Gastroesophageal sphincter (tissue), 4 donors: ENCODE measurements around the gene TMEM43. TPM values are rescaled to one million over a fixed set of nuclear protein-coding genes. Genes with fewer than 3 reads are reported as not detected.

Source experiments
- ATAC-seq: fragments of 150-250 bp; one replicate; pipeline ENCODE4 v1.9.1; 2016; ENCODE audit warnings: mild to moderate bottlenecking, moderate library complexity
- H3K27ac ChIP-seq, 4 donors: fragments of 200-600 bp; sonication (generic) in 3 of 4; 1 replicate in 3 of 4; 2 replicates in 1 of 4; pipeline ENCODE4 v1.5.1; 2016 to 2019
- H3K27me3 ChIP-seq: fragments of 200-600 bp; sonication (generic); one replicate; pipeline ENCODE4 v1.5.1; 2019
- H3K36me3 ChIP-seq, 2 donors: fragments of 200-600 bp; sonication (generic); one replicate each; pipeline ENCODE4 v1.5.1; 2019; ENCODE audit warnings: control low read depth in 1 of 2
- H3K4me1 ChIP-seq, 3 donors: fragments of 200-600 bp; sonication (generic); 1 replicate in 2 of 3; 2 replicates in 1 of 3; pipeline ENCODE4 v1.5.1; 2016 to 2019; ENCODE audit warnings: control low read depth in 2 of 3
- H3K4me3 ChIP-seq, 2 donors: fragments of 200-600 bp; sonication (generic); one replicate each; pipeline ENCODE4 v1.5.1; 2019; ENCODE audit warnings: mild to moderate bottlenecking in 1 of 2, moderate library complexity in 1 of 2
- H3K9me3 ChIP-seq, 3 donors: fragments of 200-600 bp; sonication (generic); one replicate each; pipeline ENCODE4 v1.5.1; 2017 to 2019; ENCODE audit warnings: control low read depth in 2 of 3
- EP300 ChIP-seq: sonication (generic); formaldehyde crosslinking; IDR thresholded peaks from one replicate; pipeline ENCODE4 v1.6.1; 2017; ENCODE audit warnings: antibody characterized with exemption, mild to moderate bottlenecking
- POLR2A ChIP-seq, 2 donors: fragments of 450-650 bp; IDR thresholded peaks; one replicate each; pipeline ENCODE4 v1.6.1; 2017; ENCODE audit warnings: antibody characterized with exemption in 2 of 2, mild to moderate bottlenecking in 2 of 2, moderate library complexity in 1 of 2
- POLR2AphosphoS5 ChIP-seq: sonication (generic); formaldehyde crosslinking; IDR thresholded peaks from one replicate; pipeline ENCODE4 v1.6.1; 2017; ENCODE audit warnings: antibody characterized with exemption
- WGBS, 2 donors: methylation state at CpG; one replicate each; pipeline ENCODE4 v1.1.5; 2018; ENCODE audit warnings: low coverage in 1 of 2; 5-methylcytosine and 5-hydroxymethylcytosine counted together
- total RNA-seq, 4 donors: library from RNA; depleted of rRNA; stranded (reverse); fragments of >200 nt; gene quantifications; one replicate each; pipeline ENCODE4 v1.1.0, GENCODE V29; 2016
- TF ChIP-seq, protein P1 (sequence below), 4 experiments: fragments of 200-600 bp in 2 of 4; fragments of 450-650 bp in 2 of 4; sonication (generic) in 1 of 4; IDR thresholded peaks; one replicate each; pipeline ENCODE4 v1.5.1; 2017 to 2019; ENCODE audit warnings: antibody characterized with exemption in 4 of 4, mild to moderate bottlenecking in 2 of 4, moderate library complexity in 2 of 4

The TMEM43 gene
- total RNA-seq, 4 donors from 2014 or later = 115 to 227 (median 183) TPM

DNA sequence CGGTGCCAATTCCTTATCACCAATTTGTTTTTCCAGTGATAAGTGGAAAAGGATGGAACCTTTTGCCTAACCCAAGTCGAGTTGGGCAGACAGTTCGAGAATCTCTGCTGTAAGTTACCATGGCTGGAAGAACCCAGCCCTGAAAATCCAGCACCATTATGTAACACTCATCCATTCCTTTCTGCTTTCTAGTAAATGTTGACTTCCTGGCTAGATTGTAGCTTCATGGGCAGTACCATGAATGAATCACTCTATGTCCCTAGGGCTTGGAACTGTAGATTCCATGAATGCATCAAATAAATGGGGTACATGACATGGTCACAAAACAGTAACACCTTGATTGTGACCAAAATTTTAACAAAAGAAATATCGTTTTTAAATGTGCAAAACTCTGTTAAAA lies 14.2 kb upstream of the TMEM43 start:
- H3K36me3 ChIP-seq = peaks cover 3 to 51% of the 10 kb centered on the region in 2 donors
- no peaks in the 10 kb centered on the region for H3K9me3 ChIP-seq
- 72 to 84% methylated on average over 4 of the region's 4 CpGs for WGBS, 2 donors
- no peak for TF ChIP-seq EP300
- TF ChIP-seq POLR2A (IDR thresholded peaks at IDR 0.05) = no peak
- TF ChIP-seq, protein P1, sequence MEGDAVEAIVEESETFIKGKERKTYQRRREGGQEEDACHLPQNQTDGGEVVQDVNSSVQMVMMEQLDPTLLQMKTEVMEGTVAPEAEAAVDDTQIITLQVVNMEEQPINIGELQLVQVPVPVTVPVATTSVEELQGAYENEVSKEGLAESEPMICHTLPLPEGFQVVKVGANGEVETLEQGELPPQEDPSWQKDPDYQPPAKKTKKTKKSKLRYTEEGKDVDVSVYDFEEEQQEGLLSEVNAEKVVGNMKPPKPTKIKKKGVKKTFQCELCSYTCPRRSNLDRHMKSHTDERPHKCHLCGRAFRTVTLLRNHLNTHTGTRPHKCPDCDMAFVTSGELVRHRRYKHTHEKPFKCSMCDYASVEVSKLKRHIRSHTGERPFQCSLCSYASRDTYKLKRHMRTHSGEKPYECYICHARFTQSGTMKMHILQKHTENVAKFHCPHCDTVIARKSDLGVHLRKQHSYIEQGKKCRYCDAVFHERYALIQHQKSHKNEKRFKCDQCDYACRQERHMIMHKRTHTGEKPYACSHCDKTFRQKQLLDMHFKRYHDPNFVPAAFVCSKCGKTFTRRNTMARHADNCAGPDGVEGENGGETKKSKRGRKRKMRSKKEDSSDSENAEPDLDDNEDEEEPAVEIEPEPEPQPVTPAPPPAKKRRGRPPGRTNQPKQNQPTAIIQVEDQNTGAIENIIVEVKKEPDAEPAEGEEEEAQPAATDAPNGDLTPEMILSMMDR (IDR thresholded peaks at IDR 0.05) = no peak
- TF ChIP-seq POLR2AphosphoS5 = no peak
- H3K27ac ChIP-seq = no peak overlapping the region
- ATAC-seq = no peak
- H3K4me3 ChIP-seq = no peak overlapping the region
- no peaks in the 10 kb centered on the region for H3K27me3 ChIP-seq
- H3K4me1 ChIP-seq = no peaks in the 10 kb centered on the region

GRCh38 chr3:14113965-14114635 lies 10.8 kb upstream of the TMEM43 start:
- Histone ChIP-seq H3K27me3 (no peaks in the 10 kb centered on the region), H3K27ac (no peak overlapping the region), H3K4me3 (no peak overlapping the region), H3K4me1 (peaks cover 0 to 10% (median 0%) of the 10 kb centered on the region in 3 donors), H3K9me3 (no peaks in the 10 kb centered on the region), H3K36me3 (peaks cover 3 to 72% of the 10 kb centered on the region in 2 donors)
- no peak for ATAC-seq
- no peak for TF ChIP-seq POLR2AphosphoS5
- TF ChIP-seq POLR2A (IDR thresholded peaks at IDR 0.05) = no peak
- TF ChIP-seq EP300 = no peak
- TF ChIP-seq, protein P1 (IDR thresholded peaks at IDR 0.05) = no peak
- 83 to 93% methylated on average over 4 to 5 of the region's 7 CpGs for WGBS, 2 donors

DNA sequence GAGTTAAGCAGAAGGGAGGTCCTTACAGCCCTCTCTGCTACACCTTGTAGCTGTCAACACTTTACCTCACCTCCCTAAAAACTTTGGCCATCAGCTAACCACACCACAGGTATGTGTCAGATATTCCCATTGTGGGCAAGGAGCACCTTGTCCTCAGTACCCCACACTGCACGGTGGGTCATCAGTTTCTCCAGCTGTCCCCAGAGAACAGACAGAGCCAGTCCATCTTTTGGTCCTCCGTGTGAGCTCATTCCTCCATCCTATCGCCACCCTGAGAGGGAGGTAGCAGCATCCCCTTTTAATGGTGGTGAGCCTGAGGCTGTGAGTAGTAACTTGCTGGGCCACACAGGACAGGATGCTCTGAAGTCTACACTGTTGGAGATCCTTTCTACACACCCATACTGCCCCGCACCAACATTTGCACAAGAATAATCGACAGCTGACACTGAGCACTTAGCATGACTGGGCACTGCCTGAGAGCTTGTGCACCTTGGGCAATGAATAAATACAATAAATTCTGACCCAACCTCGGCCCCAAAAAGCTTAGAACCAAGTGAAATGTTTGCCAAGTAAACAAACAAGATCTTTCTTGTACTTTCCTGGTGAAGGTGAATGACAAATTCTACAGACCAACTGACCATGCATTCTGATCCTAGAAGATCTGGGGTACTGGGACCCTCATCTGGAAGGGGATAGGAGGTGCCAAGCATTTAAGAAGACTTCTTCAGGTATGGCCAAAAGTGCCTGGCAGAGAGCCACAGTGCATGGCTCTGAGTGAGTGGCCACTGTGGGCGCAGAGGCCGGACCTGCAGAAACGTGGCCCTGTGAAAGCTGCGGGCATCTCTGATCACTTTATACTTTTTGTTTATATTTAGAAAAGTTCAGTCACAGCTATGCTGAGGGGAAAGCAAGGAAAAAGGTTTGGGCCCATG lies 7.1 kb upstream of the TMEM43 start:
- Histone ChIP-seq H3K4me3 (no peak overlapping the region), H3K4me1 (peaks cover 0 to 19% (median 0%) of the 10 kb centered on the region in 3 donors), H3K27me3 (no peaks in the 10 kb centered on the region), H3K9me3 (no peaks in the 10 kb centered on the region), H3K27ac (peak overlapping the region in 1 of 4 donors; percentile 53), H3K36me3 (peaks cover 3 to 81% of the 10 kb centered on the region in 2 donors)
- WGBS, 2 donors = 87 to 95% methylated on average over 5 to 6 of the region's 10 CpGs
- no peak for ATAC-seq
- TF ChIP-seq EP300 (no peak), POLR2A (IDR thresholded peaks at IDR 0.05) (no peak), POLR2AphosphoS5 (no peak)
- TF ChIP-seq, protein P1 (IDR thresholded peaks at IDR 0.05) = no peak

DNA sequence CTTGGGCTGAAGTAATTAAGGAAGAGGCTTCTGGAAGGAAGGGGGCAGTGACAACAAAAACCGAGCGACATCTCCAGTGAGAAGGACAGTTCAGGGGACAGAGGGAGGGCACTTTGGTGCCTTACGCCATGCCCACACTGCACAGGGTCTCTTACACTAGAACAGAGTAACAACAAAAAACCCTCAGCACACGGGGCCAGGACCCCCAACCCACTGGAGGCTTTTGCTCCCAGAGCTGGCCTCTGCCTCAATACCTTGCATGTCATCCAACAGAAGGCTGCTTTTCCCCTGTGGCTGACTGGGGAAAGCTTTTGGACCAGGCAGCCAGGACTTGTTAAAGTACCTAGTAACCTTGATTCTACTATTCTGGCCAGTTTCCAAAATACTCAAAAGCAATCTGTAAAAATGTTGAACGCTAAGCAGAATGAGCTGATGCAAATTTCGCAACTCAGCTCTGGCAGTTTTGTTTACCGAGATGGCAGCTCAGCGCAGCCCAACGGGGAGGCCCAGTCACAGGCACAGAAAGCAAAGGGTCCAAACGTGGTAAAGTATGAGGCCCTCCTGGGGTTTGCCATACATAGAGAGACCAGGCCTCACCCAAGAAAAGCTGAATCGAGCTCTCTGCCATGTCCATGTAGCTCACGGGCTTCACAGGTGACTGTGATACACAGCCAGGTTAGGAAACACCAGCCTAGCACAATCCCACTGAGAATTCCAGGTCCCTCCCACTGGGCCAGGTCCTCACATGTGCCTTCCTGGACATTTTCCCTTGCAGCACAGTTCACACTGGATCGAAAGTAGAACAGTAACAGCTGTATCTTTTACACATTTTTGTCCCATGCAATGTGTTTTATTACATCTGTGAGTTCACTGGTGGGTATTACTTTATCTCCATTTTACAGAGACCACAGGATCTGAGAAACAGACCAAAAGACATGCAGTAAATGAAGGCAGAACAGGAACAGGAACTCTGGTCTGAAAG lies 6.2 kb upstream of the TMEM43 start:
- Histone ChIP-seq H3K27me3 (no peaks in the 10 kb centered on the region), H3K36me3 (peaks cover 3 to 72% of the 10 kb centered on the region in 2 donors), H3K4me1 (peaks cover 0 to 28% (median 6%) of the 10 kb centered on the region in 3 donors), H3K27ac (peak overlapping the region in 2 of 4 donors; percentile 20 to 53), H3K9me3 (no peaks in the 10 kb centered on the region), H3K4me3 (no peak overlapping the region)
- no peak for ATAC-seq
- TF ChIP-seq POLR2A (IDR thresholded peaks at IDR 0.05) (no peak), POLR2AphosphoS5 (peak; percentile 65)
- WGBS, 2 donors = 68 to 77% methylated on average over 9 to 12 of the region's 13 CpGs
